Activated CD8-positive, alpha-beta T cell treated with anti-CD3 and anti-CD28 coated beads, Interleukin-2, amount 10 ng/mL, durations not matched to agents 7 days and 5 days (primary cell): ENCODE measurements around the gene HTATIP2. TPM values are rescaled to one million over a fixed set of nuclear protein-coding genes. Genes with fewer than 3 reads are reported as not detected.
"Not testable (repeated sequence)": the region's sequence is repeated elsewhere in the genome, so short reads cannot be mapped to it uniquely, and the experiment has no call there.

Experiments
- ATAC-seq: fragments of 150-1000 bp; cut with Tn5 transposase; one replicate; pipeline ENCODE4 v1.10.0; 2021; ENCODE audit warnings: moderate library complexity
- CTCF ChIA-PET: fragments of 350-600 bp; sonication (Branson Sonifier 250); formaldehyde crosslinking; loops from one replicate; lab custom pipeline; 2021; ENCODE audit warnings: antibody characterized with exemption; lab: Charles Lee
- POLR2A ChIA-PET: fragments of 350-600 bp; sonication (Branson Sonifier 250); formaldehyde crosslinking; loops from one replicate; lab custom pipeline; 2021; ENCODE audit warnings: antibody characterized with exemption; lab: Charles Lee
- DNase-seq: peaks from one replicate; pipeline ENCODE4 v3.0.0-alpha.2; 2020
- H3K27ac Mint-ChIP-seq: one replicate; pipeline ENCODE4 v1.8.0; 2021; ENCODE audit warnings: mild to moderate bottlenecking, mixed read lengths
- H3K27me3 Mint-ChIP-seq: one replicate; pipeline ENCODE4 v1.8.0; 2021; ENCODE audit warnings: low read depth, mixed read lengths
- H3K36me3 Mint-ChIP-seq: one replicate; pipeline ENCODE4 v1.8.0; 2021; ENCODE audit warnings: low read depth, mixed read lengths
- H3K4me1 Mint-ChIP-seq: one replicate; pipeline ENCODE4 v1.8.0; 2021; ENCODE audit warnings: low read depth, mixed read lengths
- H3K4me3 Mint-ChIP-seq: one replicate; pipeline ENCODE4 v1.8.0; 2021; ENCODE audit warnings: mild to moderate bottlenecking, mixed read lengths
- H3K9me3 Mint-ChIP-seq: one replicate; pipeline ENCODE4 v1.8.0; 2022; ENCODE audit warnings: mixed read lengths; ENCODE audit not compliant: insufficient read depth
- total RNA-seq, 2 experiments: library from RNA; stranded (reverse); gene quantifications; one replicate each; pipeline ENCODE4 v1.2.3, GENCODE V29; 2021

HTATIP2 gene
- total RNA-seq, 2 experiments from 2014 or later = 30.5 to 33.2 TPM

GRCh38 chr11:20355221-20356219 lies 8.0 kb upstream of the HTATIP2 start:
- POLR2A ChIA-PET = no interaction called here
- peaks cover 9% of the 10 kb centered on the region for H3K4me1 Mint-ChIP-seq
- peaks cover 4% of the 10 kb centered on the region for H3K36me3 Mint-ChIP-seq
- no peak overlapping the region for H3K27ac Mint-ChIP-seq
- CTCF ChIA-PET = interaction anchor here (0.7 to 8.3 kb wide), 9 partner anchors 8 to 244 kb away, joined by 3 to 99 read pairs (median 4); partner anchors contain the start of gene HTATIP2
- peak; percentile 59 for DNase-seq
- H3K9me3 Mint-ChIP-seq = no peaks in the 10 kb centered on the region
- peak; percentile 78 for ATAC-seq
- peaks cover 9% of the 10 kb centered on the region for H3K27me3 Mint-ChIP-seq
- no peak overlapping the region for H3K4me3 Mint-ChIP-seq

GRCh38 chr11:20357150-20357549 lies 6.4 kb upstream of the HTATIP2 start:
- no peak overlapping the region for H3K27ac Mint-ChIP-seq
- ATAC-seq (no peak), DNase-seq (no peak)
- ChIA-PET CTCF (interaction anchor here (8.3 kb wide), 1 partner anchor 228 kb away, joined by 99 read pairs; no protein-coding TSS in a partner anchor), POLR2A (no interaction called here)
- H3K36me3 Mint-ChIP-seq = peaks cover 9% of the 10 kb centered on the region
- H3K9me3 Mint-ChIP-seq = peaks cover 4% of the 10 kb centered on the region
- peaks cover 16% of the 10 kb centered on the region for H3K4me1 Mint-ChIP-seq
- H3K4me3 Mint-ChIP-seq = no peak overlapping the region
- peaks cover 2% of the 10 kb centered on the region for H3K27me3 Mint-ChIP-seq

DNA sequence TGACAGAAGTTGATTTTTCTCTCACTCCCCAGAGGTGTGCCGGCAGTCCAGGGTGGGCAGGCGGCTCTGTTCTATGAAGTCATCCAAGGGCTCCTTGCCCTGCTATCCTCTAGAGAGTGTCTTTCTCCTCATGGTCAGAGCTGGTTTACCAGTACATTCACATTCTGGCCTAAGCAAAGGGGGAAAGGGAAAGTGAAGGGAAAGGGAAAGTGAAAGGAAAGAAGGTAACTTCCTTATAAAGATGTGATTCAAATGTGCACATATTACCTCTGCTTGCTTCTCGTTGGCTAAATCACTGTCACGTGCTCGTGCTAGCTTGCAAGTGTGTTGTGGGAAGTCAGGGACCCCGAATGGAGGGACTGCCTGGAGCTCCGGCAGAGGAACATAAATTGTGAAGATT lies 2.9 kb upstream of the HTATIP2 start:
- Mint-ChIP-seq H3K4me3 (peak overlapping the region; percentile 69), H3K9me3 (peaks cover 4% of the 10 kb centered on the region), H3K27me3 (no peaks in the 10 kb centered on the region), H3K36me3 (peaks cover 26% of the 10 kb centered on the region), H3K4me1 (peaks cover 43% of the 10 kb centered on the region), H3K27ac (peak overlapping the region; percentile 88)
- ChIA-PET POLR2A (interaction anchor here (0.8 kb wide), 1 partner anchor 26 kb away, joined by 3 read pairs; no protein-coding TSS in a partner anchor), CTCF (interaction anchor here (1.0 to 8.3 kb wide), 7 partner anchors 9 to 232 kb away, joined by 3 to 99 read pairs (median 5); no protein-coding TSS in a partner anchor)
- DNase-seq (peak; percentile 65), ATAC-seq (peak; percentile 52)

DNA sequence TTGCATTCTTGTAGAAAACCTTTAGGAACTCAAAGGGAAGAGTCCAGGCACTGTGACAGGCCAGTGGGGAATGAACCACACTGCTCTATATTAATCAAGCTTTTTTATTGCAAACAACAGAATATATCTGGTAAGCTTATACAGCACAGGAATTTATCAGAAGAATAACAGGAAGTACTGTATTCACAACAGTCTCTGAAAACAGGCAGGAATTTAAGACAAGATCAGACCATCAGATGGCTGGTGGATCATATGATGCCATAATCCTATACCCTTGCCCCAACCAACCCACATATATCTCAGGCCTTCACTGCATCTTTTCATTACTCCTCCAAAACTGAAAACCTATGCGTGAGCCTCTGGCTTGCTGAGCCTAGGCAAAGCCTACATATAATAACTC lies 1.0 kb upstream of the HTATIP2 start:
- peaks cover 4% of the 10 kb centered on the region for H3K9me3 Mint-ChIP-seq
- peaks cover 37% of the 10 kb centered on the region for H3K36me3 Mint-ChIP-seq
- ATAC-seq (no peak), DNase-seq (no peak)
- CTCF ChIA-PET = interaction anchor here (2.3 kb wide), 1 partner anchor 11 kb away, joined by 8 read pairs; no protein-coding TSS in a partner anchor
- peak overlapping the region; percentile 88 for H3K27ac Mint-ChIP-seq
- H3K4me1 Mint-ChIP-seq = peaks cover 59% of the 10 kb centered on the region
- POLR2A ChIA-PET = no interaction called here
- peak overlapping the region; percentile 80 for H3K4me3 Mint-ChIP-seq
- H3K27me3 Mint-ChIP-seq = no peaks in the 10 kb centered on the region

DNA sequence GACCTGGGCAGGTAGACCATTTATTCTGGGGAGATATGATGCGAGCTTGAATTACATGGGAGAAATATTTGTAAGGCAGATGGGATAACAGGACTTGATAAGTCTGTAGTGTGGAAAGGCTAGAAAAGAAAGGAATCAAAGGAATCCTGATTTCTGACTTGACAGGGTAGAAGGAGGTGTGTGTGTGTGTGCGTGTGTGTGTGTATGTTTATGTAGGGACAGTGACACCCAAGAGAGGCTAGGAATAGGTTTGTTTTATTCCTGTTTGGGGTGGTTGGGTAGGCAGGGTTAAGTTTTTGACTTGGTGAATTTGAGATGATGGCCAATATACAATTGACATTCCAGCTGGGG lies 390 bp upstream of the HTATIP2 start:
- ChIA-PET CTCF (interaction anchor here (0.9 to 2.6 kb wide), 8 partner anchors 8 to 247 kb away, joined by 3 to 13 read pairs (median 5); no protein-coding TSS in a partner anchor), POLR2A (no interaction called here)
- H3K4me3 Mint-ChIP-seq = peak overlapping the region; percentile 80
- H3K36me3 Mint-ChIP-seq = peaks cover 39% of the 10 kb centered on the region
- peaks cover 4% of the 10 kb centered on the region for H3K9me3 Mint-ChIP-seq
- H3K27ac Mint-ChIP-seq = peak overlapping the region; percentile 88
- H3K4me1 Mint-ChIP-seq = peaks cover 62% of the 10 kb centered on the region
- H3K27me3 Mint-ChIP-seq = no peaks in the 10 kb centered on the region
- no peak for ATAC-seq
- no peak for DNase-seq

GRCh38 chr11:20364341-20364792 lies 853 bp downstream of the HTATIP2 start:
- Mint-ChIP-seq H3K27ac (peak overlapping the region; percentile 82), H3K36me3 (peaks cover 48% of the 10 kb centered on the region), H3K4me3 (peak overlapping the region; percentile 84), H3K9me3 (peaks cover 4% of the 10 kb centered on the region), H3K4me1 (peaks cover 70% of the 10 kb centered on the region), H3K27me3 (no peaks in the 10 kb centered on the region)
- ChIA-PET POLR2A (interaction anchor here (0.9 to 1.3 kb wide), 3 partner anchors 14 to 24 kb away, joined by 3 read pairs; no protein-coding TSS in a partner anchor), CTCF (interaction anchor here (0.7 to 2.6 kb wide), 8 partner anchors 8 to 237 kb away, joined by 3 to 13 read pairs (median 4); no protein-coding TSS in a partner anchor)
- ATAC-seq (no peak), DNase-seq (no peak)

- Mint-ChIP-seq H3K36me3 (peaks cover 47% of the 10 kb centered on the region), H3K4me3 (peak overlapping the region; percentile 84), H3K27ac (peak overlapping the region; percentile 22), H3K4me1 (peaks cover 70% of the 10 kb centered on the region)
- POLR2A ChIA-PET = interaction anchor here (0.6 kb wide), 1 partner anchor 154 kb away, joined by 3 read pairs; no protein-coding TSS in a partner anchor
- CTCF ChIA-PET = interaction anchor here (0.8 to 2.6 kb wide), 3 partner anchors 11 to 32 kb away, joined by 3 to 13 read pairs (median 5); no protein-coding TSS in a partner anchor
- not testable (repeated sequence) for DNase-seq, H3K9me3 Mint-ChIP-seq, H3K27me3 Mint-ChIP-seq, ATAC-seq
Observed at GRCh38 chr11:20365465-20365864, 2.0 kb downstream of the HTATIP2 start.

DNA sequence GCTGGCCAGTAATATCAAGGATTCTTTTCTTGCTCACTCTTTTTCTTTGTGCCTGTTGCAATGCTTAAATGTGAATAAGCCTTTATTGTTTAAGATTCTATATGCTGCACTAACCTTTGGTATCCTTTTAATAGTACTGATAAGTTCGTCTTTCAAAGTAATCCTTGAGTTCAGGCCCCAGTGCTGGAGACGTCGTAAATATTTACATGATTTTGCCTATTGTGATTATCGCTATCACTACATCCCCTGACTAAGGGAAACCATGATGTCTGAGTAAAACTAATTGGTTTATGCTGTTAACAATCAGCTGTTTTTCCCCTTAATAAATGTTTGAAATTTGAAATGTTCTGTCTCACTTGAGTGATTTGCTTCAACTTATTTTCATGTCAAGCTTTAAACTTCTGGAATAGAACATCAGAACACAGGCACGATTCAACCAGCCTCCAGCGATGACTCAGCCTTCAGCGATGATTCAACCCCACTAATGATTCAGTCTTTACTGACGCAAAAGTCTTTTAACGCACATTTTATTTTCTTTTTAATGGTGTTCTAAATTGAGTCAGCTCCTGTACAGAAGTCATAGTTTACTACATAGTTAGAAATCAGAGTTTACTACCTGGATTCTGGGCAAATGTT lies 3.9 kb downstream of the HTATIP2 start:
- Mint-ChIP-seq H3K4me3 (no peak overlapping the region), H3K27me3 (no peaks in the 10 kb centered on the region), H3K27ac (no peak overlapping the region), H3K36me3 (peaks cover 43% of the 10 kb centered on the region), H3K4me1 (peaks cover 59% of the 10 kb centered on the region), H3K9me3 (no peaks in the 10 kb centered on the region)
- POLR2A ChIA-PET = no interaction called here
- DNase-seq (peak; percentile 42), ATAC-seq (no peak)
- CTCF ChIA-PET = interaction anchor here (0.7 to 1.9 kb wide), 3 partner anchors 11 to 45 kb away, joined by 3 to 5 read pairs (median 4); partner anchors contain the start of gene PRMT3

DNA sequence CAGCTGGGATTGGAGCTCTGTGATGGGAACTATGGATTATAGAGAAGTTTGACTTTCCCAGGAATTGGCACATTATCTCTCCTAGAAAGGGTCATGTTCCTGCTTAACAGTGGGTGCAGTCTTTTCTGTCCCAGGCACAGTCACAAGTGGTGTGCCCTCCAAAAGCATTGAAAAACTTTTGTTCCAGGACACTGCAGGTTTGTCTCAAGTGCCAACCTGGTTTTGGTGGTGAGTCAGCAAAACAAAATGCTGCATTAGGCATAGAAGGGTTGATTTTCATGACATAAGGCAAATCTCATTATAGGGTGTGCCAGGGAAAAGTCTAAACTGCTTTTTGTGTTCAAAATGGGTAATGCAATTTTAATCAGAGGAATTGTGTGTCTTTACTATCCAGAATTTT lies 4.9 kb downstream of the HTATIP2 start:
- no peak for DNase-seq
- POLR2A ChIA-PET = no interaction called here
- no peak for ATAC-seq
- H3K27ac Mint-ChIP-seq = no peak overlapping the region
- H3K27me3 Mint-ChIP-seq = no peaks in the 10 kb centered on the region
- H3K4me1 Mint-ChIP-seq = peaks cover 49% of the 10 kb centered on the region
- no peak overlapping the region for H3K4me3 Mint-ChIP-seq
- no peaks in the 10 kb centered on the region for H3K9me3 Mint-ChIP-seq
- H3K36me3 Mint-ChIP-seq = peaks cover 40% of the 10 kb centered on the region
- CTCF ChIA-PET = interaction anchor here (0.7 to 1.9 kb wide), 3 partner anchors 12 to 46 kb away, joined by 3 to 4 read pairs (median 3); no protein-coding TSS in a partner anchor

DNA sequence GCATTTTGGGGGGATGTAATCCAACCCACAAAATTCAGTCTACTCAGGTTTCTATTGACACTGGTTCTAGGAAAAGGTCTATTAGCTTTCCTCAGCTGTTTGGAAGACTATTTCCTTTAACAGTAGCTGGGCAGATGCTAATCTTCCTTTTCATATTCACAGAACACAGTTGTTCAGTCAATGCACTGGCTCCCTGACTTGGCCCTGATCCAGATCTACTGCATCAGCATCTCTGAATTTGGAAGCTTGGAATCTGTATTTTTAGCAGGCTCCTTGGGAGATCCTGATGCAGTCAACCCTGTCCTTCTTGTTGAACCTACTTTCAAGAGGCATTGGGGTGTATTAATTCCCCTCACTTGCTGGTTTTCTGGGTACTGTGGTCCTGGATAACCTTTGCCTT lies 6.3 kb downstream of the HTATIP2 start:
- no peaks in the 10 kb centered on the region for H3K9me3 Mint-ChIP-seq
- POLR2A ChIA-PET = no interaction called here
- H3K4me3 Mint-ChIP-seq = no peak overlapping the region
- CTCF ChIA-PET = interaction anchor here (1.8 kb wide), 1 partner anchor 9 kb away, joined by 4 read pairs; no protein-coding TSS in a partner anchor
- ATAC-seq = no peak
- peaks cover 40% of the 10 kb centered on the region for H3K36me3 Mint-ChIP-seq
- no peak for DNase-seq
- H3K27ac Mint-ChIP-seq = no peak overlapping the region
- peaks cover 41% of the 10 kb centered on the region for H3K4me1 Mint-ChIP-seq
- no peaks in the 10 kb centered on the region for H3K27me3 Mint-ChIP-seq

DNA sequence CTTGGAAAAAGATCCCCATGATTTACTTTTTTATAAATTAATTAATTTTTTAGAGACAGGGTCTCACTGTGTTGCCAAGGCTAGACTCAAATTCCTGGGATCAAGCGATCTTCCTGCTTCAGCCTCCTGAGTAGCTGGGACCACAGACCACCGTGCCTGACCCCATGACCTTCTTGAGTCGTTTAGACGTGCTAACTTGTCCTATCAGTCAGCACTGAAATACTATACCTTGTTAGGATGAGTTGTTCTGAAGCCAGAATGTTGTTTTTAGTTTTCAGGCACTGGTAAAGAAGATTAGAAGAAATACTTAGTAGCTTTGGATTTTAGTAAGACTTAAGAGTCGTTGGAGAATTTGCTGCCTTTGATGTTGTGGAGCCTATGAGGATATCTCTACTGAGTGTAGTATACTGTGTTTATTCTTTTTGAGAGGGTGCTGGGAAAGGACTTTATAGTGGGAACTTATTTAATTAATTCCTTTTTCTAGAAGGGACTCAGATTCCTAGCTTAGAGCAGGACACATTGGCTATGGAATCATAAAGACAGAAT lies 8.6 kb downstream of the HTATIP2 start:
- H3K36me3 Mint-ChIP-seq = peaks cover 28% of the 10 kb centered on the region
- peaks cover 22% of the 10 kb centered on the region for H3K4me1 Mint-ChIP-seq

More for the DNA sequence above, 8.6 kb downstream of the HTATIP2 start:
- Mint-ChIP-seq H3K9me3 (no peaks in the 10 kb centered on the region), H3K27ac (no peak overlapping the region), H3K27me3 (no peaks in the 10 kb centered on the region), H3K4me3 (no peak overlapping the region)
- DNase-seq (no peak), ATAC-seq (no peak)
- ChIA-PET CTCF (interaction anchor here (1.0 to 1.5 kb wide), 3 partner anchors 8 to 11 kb away, joined by 3 to 4 read pairs (median 3); partner anchors contain the start of gene HTATIP2), POLR2A (interaction anchor here (0.8 kb wide), 1 partner anchor 11 kb away, joined by 3 read pairs; no protein-coding TSS in a partner anchor)
